Retina (tissue), 1 donor: ENCODE results near the gene SMARCAL1.

Experiments used
- DNase-seq: peaks from one replicate; pipeline ENCODE4 v3.0.0-alpha.2; 2016

The SMARCAL1 gene

DNA sequence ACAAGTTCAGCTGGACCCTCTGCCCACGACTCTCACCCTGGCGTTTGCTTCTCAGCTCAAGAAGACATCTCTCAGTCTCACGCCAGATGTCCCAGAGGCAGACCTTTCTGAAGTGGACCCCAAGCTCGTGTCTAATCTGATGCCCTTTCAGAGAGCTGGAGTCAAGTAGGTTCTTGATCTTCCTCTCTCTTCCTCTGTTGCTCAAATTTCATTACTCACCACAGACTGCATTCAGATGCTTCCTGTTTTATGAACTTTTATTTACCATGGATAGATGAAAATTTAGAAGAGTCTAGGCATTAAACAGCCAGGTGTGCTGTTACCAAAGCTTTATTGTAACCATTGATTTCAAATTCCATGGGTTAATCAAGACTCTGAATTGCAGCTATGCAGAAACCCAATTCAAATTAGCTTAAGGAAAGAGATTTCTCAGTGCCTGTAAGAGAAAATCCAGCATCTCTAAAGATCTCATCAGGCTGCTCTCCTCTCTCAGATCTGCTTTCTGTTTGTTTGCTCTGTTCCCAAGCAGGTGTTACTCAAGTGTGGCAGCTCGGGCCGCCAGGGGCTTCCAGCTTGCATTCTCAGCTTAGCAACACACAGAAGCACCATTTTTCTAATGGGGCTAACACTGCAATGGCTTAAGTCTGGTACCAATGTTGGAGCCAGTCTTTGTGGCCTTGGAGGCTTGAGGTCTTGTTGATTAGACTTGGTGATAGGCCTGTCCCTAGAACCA lies 16.5 kb downstream of the SMARCAL1 start:
- DNase-seq = no peak

- no peak for DNase-seq
These were observed 17.1 kb downstream of the SMARCAL1 start for GRCh38 chr2:216429428-216429827.

DNA sequence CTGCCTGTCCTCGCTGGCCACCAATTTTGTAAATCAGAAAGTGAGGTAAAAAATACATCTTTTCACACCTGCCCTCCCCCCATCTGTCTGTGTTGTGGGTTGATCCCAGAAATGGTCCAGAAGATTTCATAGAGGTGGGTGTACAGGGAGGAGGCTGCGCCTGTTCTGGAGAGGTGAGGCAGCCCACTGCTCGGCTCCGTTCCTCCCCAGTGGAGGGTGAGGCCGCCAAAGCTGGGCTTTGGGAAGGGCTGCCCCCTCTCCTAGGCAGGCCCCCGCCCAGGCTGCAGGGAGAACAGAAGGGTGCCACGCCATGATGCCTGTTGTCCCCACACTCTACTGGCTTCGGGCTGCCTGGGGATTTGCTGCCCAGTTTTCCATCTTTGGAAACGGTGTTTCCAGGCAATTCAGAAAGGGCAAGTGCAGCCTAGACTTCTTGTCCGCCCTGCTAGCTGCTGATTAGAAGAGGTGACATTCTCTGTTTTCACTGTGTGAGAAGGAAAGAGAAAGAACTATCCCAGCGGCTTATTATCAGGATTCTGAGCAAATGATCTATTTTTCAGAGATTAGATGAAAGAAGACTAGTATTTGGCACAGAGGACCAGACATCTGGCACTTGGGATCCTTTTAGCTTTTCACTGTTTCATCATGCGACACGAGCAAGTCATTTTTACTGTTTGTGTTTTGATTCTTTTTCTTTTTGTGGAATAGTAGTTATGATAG lies 18.7 kb downstream of the SMARCAL1 start:
- no peak for DNase-seq

- DNase-seq = no peak
These were observed 19.2 kb downstream of the SMARCAL1 start for GRCh38 chr2:216431531-216431856.

DNA sequence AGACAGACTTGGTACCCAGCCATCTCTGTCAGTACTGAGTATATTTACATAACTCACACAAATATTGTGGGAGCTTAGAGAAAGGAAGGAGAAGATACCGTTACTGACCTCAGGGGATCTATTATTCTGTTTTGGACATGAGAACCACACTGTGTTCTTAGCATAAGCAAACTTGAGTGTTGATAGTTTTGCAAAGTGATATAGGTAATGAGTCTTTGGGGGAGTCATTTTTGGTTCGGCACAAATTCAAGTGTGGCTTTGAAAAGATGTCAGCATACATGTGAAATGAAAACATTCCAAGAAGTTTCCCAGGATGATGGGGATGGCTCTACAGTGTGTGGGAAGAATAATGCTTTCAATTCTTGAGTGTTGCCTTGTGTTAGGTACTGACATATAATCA lies 24.1 kb downstream of the SMARCAL1 start:
- DNase-seq = no peak

DNA sequence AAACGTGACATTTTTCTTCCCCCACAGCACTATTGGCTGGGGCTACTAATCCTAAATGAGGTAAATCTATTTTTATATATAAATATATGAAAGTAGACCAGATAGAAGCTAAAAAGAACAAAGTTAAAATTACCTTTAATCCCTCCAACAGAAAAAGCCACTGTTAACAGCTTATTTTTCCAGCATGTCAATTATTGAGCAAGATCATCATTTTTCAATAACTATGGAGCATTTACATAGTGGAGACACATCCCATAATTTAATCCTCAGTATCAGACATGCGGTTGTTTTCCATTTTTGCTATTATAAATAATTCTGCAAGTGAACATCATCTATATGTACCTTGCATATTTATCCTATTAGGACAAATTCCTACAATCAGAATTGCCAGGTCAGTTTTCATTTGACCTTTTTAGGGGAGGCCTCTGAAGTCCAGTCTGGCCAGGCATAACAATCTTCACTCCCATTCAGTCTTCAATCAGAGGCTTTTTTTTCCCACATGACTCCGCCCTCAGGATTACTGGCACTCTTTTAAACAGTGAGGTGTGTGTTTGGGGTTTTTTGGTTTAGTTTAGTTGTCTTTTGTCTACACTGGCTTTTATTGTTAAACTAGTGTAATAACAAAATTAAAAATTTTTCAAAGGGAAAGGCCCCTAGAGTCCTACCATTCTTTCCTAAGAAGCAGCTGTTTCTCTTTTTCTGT lies 29.2 kb downstream of the SMARCAL1 start:
- DNase-seq = no peak

DNA sequence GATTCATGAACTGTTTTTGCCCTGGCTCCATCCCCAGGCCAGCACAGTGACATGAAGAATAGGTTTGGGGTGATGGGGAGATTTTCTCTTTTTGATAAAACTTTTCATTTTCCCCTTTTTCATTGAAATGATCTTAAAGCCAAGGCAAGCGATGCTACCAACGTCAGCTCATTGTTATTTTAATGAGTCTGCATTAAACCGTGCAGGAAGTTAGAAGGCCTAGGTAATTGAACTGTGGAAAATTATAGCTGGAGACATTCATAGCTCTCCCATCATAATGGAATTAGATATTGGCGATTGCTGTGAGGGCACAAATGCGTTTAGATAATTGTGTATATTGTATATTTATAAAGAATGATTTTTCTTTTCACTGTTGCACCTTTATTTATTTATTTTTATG lies 33.2 kb downstream of the SMARCAL1 start:
- DNase-seq = no peak

DNA sequence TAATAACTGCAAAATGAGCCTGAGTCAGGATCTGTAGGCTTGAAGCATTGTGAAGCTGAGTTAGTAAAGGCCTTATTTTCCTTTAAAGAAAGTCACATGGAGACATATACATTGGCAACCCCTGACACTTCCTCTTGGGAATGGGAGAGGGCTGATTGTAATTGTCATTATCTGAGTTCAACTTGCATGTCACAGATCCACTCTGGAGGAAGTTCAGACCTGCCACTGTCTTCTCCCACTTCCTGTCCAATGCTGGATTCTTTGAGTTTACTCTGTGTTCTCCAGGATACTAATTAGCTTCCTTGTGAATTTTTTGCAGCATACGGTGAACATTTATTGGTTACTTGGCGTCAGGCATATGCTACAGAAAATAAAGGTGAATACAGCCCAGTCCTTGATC lies 34.1 kb downstream of the SMARCAL1 start:
- no peak for DNase-seq

DNA sequence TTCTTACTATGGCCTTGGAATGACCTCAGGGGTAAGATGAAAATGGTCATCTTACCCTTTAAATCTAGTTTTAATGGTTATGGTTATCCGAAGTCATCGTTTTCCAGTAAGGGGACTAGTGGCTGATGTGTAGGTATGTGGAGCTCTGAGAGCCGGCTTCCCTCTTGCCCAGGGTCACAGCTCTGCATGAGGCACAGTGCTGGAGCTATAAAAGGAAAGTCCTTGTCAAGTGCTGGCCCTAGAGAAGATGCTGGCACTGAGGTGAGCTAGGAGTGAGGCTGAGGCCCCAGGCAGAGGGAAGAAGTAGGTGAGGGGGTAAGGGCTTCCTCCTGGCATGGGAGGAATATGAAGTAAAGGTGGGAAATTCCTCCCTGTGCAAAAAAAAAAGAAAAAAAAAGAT lies 35.0 kb downstream of the SMARCAL1 start:
- no peak for DNase-seq

DNA sequence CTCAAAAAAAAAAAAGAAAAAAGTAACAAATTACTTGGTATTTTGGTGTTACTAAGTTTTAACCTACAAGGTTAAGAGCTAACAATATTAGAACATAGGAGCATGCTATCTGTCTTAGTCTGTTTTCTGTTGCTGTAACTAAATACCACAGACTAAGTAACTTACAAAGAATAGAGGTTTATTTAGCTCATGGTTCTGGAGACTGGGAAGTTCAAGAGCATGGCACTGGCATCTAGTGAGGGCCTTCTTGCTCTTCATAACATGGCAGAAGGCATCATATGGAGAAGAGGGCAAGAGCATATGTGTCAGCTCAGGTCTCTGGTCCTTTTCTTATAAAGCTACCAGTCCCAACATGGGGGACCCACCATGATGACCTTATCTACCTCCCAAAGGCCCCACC lies 36.5 kb downstream of the SMARCAL1 start:
- no peak for DNase-seq

DNA sequence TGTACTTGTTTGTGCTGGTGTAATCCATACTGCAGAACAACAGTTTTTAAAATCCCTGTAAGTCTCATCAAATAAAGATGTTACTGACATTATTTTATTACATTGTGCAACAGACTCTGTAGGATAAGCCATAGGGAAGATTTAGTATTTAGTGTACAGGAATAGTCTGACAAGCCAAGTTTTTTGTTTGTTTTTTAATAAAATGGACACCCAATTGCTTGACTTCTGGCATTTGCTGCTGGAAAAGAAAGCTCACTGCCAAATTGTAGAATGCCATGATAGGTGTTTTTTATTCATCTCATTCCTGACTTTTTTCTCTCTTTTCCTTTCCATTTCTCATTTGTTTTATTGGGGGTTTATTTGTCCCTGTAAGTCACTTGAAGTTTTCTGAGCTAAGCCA lies 38.1 kb downstream of the SMARCAL1 start:
- DNase-seq = no peak

GRCh38 chr2:216450784-216451183 lies 38.5 kb downstream of the SMARCAL1 start:
- DNase-seq = no peak

DNA sequence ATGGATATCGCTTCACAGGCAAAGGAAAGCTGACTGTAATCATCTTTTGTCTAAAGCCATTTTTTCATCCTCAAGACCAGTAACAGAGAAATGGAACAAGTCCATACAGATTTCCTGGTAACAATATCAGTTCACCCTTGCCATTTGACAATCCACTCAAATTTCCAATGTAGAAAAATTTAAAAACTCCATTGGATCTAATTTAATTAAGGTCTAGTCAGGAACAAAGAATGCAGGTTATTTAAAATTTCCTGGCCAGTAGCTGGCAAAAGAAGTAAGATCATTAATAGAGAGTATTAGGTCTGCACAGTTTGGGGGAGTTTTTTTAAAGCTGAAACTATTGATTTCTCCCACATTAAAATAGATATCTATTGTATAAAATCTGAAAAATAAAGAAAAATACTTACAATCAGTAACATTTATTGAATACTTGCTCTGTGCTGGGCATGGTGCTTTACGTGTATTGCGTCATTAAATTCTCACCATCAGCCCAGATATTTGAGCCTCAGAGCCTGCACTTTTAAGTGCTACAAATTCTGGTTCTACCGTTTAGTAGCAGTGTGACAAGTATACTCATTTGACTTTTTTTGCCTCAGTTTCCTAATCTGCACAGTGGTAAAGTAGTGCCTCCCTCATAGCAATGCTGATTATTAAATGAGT lies 41.8 kb downstream of the SMARCAL1 start:
- DNase-seq = no peak

- DNase-seq = no peak
These were observed 50.9 kb downstream of the SMARCAL1 start for GRCh38 chr2:216463148-216463547.

GRCh38 chr2:216464104-216464720 lies 51.9 kb downstream of the SMARCAL1 start:
- no peak for DNase-seq

- no peak for DNase-seq
These were observed 53.4 kb downstream of the SMARCAL1 start for GRCh38 chr2:216465579-216466195.

- DNase-seq = no peak
These were observed 55.6 kb downstream of the SMARCAL1 start for GRCh38 chr2:216467845-216468244.

GRCh38 chr2:216469661-216470060 lies 57.4 kb downstream of the SMARCAL1 start:
- no peak for DNase-seq

GRCh38 chr2:216473187-216473586 lies 60.9 kb downstream of the SMARCAL1 start:
- DNase-seq = no peak

DNA sequence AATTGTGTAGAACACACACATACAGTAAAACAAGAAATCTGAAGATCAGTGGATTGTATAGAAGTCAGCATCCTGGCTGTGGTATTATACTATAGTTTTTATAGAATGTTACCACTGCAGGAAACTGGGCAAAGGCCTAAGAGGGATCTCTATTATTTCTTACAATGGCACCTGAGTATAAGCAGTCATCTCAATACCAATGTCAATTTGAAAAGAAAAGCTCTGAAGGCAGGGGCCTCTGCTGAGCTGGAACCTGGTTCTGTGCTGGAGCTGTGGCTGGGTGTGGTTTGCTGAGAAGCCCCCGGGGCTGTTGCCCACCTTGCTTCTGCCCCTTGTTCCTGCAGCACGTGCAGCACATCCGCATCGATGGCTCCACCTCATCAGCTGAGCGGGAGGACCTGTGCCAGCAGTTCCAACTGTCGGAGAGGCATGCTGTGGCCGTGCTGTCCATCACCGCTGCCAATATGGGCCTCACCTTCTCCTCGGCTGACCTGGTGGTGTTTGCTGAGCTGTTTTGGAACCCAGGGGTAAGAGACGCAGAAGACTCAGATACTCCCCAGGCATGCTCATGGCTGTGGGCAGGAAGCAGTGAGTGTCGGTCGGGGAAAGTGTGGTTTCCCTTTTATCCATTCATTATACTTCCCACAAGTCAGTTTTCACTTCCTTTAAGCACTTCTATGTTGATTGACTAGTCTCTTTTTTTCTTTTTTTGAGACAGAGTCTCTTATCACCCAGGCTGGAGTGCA lies 62.8 kb downstream of the SMARCAL1 start:
- DNase-seq = no peak

DNA sequence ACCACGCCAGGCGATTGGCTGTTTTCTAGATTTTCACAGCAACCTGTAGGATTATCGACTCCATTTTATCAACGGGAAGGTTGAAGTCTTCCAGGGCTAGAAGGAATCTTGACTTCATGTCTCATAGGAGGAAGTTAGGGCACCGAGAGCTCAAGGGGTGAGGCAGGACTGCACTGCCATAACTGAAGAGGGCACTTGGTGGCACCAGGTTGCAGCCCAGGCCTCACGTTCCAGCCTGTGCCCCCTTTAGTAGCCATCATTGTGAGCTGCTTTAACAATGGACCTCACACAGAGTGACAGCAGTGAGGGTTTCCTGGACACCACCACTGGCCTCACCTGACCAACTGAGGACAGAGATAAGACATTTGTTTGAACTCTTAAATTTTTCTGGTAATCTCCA lies 63.5 kb downstream of the SMARCAL1 start:
- no peak for DNase-seq
